8988T (cell line): Measurements from ENCODE around the gene CALHM2.

Experiments
- DNase-seq: peaks from one replicate; pipeline ENCODE4 v3.0.0; 2011

The CALHM2 gene

DNA sequence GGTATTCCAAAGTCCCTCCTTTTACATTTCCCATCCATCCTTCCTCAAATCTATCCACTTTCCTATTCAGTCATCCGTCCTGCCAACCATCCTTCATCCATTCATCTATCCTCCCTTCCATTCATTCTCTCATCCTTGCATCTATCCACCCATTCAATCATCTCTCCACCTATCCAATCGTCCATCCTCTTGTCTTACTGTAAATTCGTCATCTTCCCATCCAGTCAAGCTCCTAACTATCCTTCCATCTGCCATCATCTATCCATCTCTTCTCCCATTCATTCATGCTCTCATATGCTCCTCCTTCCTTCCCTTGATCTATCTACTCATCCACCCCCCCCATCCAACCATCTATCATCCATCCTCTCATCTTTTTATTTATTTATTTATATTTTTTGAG, 21.9 kb upstream of the CALHM2 start:
- DNase-seq: no peak

DNA sequence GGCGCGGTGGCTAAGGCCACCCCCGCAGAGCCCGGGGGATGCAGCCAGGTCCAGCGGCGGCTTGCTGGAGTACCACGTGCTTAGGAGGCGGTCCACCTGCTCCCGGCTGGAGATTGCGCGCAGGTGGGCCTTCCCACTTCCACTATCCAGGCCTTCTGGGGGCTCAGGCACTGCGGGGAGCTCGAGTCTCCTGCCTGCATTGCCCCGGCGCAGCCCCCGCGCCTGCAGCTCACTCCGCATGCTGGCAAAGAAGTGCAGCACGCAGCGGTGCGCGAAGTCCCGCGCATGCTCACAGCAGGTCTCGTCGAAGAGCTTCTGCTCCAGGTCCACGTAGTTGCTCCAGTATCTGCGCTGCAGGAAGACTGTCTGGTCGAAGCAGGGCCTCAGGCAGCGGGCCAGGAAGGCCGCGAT, 21.1 kb upstream of the CALHM2 start:
- DNase-seq: no peak

- DNase-seq: no peak
Measured at GRCh38 chr10:103472005-103472404, 19.8 kb upstream of the CALHM2 start.

- DNase-seq: no peak
Measured at GRCh38 chr10:103470761-103471653, 18.8 kb upstream of the CALHM2 start.

DNA sequence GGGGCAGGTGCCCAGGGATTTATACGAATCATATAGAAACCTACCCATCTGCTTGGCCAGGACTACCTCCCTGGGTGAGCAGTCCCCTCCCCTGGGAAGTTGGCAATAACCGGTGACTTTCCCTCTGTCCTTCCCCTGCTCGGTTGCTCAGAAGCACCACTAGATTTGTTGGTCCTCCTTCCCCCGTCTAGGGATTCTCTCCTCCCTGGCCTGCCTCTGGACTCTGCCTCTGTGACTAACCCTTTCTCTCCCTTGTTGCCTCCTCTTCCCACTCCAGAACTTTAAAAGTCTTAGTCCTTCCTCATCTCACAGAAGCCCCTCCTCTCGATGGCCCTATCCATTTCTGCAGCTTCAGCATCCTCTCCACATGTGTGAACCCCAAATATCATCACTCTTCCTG, 17.0 kb upstream of the CALHM2 start:
- no peak for DNase-seq

- no peak for DNase-seq
Measured at GRCh38 chr10:103467406-103467805, 15.2 kb upstream of the CALHM2 start.

DNA sequence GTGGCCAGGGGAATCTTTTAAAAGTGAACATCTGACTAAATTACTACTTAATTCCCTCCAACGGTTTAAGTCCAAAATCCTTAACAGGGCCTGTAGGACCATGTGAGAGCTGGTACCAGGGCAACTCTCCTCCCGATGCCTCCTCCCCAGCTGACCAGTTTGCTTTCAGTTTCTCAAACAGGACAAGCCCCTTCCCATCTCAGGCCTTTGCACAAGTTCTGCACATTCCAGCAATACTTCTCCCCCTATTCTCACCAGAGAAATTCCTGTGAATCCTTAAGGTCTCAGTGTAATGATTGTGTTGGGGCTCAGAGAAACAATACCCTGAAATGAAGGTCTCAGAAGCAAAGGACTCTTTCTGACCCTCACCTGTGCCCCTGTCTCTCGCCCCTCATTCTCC, 14.6 kb upstream of the CALHM2 start:
- no peak for DNase-seq

DNA sequence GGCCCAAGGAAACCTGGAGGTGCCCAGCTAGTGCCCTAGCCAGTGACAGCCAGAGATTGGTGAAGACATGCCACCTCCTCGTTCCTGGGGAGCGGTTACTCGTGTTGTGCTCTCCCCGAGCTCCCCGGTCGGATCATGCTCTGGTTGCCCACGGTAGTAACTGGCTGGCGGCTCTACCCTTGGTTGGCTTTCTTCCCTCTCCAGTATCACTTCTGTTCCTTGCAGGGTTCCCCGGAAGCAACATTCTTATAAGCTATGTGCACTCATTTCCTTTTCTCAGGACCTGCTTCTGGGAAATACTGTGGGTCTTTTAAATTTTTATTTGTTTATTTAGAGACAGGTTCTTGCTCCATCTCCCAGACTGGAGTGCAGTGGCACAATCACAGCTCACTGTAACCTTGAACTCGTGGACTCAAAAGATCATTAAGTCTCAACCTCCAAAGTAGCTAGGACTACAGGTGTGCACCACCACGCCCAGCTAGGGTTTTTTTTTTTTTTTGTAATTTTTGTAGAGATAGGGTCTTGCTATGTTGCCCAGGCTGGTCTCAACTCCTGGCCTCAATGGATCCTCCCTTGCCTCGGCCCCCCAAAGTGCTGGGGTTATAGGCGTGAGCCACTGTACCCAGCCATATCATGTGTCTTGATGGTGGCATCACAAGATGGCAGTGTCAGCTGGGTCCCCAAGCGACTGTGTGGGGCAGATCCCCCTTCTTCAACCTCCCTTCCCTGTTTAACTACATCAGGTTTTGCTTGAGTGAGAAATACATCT, 13.4 kb upstream of the CALHM2 start:
- no peak for DNase-seq

- no peak for DNase-seq
Measured at GRCh38 chr10:103463499-103463898, 11.3 kb upstream of the CALHM2 start.

GRCh38 chr10:103459615-103460014, 7.4 kb upstream of the CALHM2 start:
- DNase-seq: no peak

GRCh38 chr10:103458720-103459119, 6.5 kb upstream of the CALHM2 start, which contains the start of gene CALHM1:
Gene CALHM1, minus strand, starts transcription at chr10:103458900. Its CDS starts 149 bp downstream, at chr10:103458751.
- DNase-seq: no peak

DNA sequence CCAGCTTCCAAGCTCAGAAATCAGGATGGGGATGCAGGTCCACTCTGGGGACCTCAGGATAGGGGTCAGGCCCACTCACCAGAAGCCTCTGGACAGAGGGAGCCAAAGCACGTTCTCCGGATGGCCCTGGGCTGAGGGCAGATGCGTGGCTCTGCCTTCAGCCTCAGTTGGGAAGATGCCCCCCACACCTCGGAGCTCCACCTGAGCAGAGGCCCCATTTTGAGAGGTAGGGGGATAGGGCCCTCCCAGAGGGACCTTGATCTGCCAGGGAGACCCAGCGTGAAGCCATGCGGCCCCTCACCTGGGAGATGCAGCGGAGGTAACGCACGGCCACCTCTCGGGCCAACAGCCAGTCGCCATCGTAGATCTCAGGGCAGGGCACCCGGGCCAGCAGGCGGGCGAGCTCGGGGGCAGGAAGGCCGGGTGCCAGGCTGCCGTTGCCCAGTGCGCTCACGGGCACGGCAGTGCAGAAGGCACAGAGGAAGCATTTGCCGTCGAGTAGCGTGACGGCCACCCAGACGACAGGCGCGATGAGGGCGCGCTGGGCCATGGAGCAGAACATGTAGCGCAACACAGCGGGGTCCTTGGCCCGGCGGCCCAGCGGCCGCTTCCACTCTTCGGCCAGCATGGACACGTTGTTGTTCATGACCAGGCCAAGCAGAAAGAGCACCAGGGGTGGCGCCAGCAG, 5.9 kb upstream of the CALHM2 start:
- no peak for DNase-seq

- DNase-seq: no peak
Measured at GRCh38 chr10:103457176-103457712, 5.1 kb upstream of the CALHM2 start.

- DNase-seq: no peak
Measured at GRCh38 chr10:103456074-103456660, 4.0 kb upstream of the CALHM2 start.

DNA sequence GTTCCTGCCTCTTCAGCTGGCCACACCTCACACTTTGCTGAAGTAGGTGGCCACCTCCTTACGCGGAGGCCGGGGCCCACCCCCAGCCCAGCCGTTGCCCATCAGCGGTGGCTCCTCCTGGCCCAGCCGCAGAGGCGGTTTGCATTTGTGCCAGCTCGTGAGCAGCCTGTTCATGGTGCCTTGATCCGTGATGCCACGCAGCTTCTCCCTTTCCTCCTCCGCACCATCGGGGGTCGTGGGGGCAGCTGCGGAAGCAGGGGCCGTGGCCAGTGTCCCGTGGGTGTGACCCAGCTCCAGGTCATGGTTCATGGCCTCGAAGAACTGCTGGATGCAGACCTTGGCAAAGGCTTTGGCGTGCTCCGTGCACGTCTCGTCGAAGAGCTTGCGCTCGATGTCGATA, 3.1 kb upstream of the CALHM2 start:
- no peak for DNase-seq

DNA sequence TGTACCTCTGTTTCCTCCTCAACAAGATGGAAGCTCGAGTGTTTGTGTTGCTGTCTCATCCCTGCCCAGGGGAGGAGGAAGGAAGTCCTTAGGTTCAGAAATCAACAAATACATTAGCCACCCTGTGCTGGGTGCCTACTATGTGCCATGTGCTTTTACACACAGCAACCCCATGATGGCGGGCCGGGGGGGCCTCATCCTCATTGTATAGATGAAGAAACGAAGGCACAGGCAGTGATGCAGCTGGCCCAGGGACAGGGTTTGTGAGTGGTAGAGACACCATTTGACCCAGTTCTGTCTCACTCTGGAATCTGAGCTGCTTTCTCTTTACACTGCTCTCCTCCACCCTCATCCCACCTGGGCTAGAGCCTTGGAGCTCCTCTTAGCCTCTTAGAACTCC, 1.9 kb upstream of the CALHM2 start:
- no peak for DNase-seq

DNA sequence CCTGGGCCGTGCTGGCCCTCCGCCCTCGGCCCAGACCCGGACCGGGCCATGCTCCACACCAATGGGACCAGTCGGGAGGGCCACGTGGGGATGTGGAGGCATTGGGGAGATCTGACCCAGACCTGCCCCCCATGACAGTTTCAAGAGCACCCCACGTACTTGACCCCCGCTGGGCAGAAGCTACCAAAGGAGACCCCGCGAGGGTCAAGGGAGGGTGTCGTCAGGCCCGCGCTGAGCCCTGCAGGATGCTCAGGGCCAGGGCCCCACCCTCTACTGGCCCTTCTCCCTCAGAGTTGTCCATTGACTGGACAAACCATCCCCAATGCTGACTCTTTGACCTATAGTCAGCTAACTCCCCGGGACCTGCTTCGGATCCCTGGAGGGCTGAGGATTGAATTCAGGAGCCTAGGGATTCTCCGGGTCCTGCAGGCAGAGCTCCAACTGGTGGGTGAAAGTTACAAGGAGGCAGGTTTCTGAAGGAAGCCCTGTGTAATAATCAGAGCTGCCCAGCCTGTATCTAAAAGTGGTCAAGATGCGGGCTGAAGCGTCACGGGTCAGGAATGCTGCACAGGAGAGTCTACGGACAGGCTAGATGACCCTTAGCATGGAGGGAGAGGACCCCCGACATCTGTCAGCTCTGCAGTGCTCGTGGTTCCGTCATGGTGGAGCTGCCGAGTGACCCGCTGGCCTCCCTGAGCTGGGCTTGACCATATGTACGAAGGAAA, 498 bp upstream of the CALHM2 start:
- no peak for DNase-seq

GRCh38 chr10:103451091-103451813, 918 bp downstream of the CALHM2 start:
- DNase-seq: peak; percentile 89

DNA sequence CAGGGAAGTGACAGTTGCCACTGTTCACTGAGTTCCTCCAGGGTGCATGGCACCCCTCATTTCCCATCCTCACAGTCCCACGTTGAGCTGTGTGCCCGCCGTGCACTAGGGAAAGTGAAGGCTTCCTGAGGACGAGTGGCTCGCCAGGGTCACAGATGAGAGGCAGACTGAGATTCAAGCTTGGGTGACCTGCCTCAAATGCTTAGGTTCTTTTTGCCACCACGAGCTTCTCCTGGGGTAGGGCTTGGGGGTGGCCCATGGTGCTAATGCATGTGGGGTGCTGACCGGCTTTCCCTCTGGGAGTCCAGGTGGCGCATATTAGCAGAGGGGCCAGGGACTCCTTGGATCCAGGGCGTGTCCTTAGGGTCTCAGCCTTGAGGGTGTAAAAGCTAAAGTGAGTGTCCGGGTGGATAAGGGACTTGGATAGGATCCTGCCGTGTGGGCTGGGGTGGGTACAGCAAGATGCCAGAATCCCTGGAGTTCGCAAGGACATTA, 1.9 kb downstream of the CALHM2 start:
- no peak for DNase-seq

GRCh38 chr10:103449208-103450144, 2.7 kb downstream of the CALHM2 start:
- DNase-seq: no peak
